Measurements from ENCODE around the gene GRIN1. TPM values are rescaled to one million over a fixed set of nuclear protein-coding genes. Genes with fewer than 3 reads are reported as not detected.
A peak's percentile ranks its signal among the peaks of the same experiment; 100 is the strongest.

The GRIN1 gene
- total RNA-seq, 1 experiment from 2014 or later, result 0.52 TPM

GRCh38 chr9:137217276-137218211 lies 78.6 kb downstream of the GRIN1 start:
- no TSS peak for BruUV-seq (replicated peaks)
- ChIA-PET POLR2A (ENCODE audit: low non-redundant PET) (no interaction called here), CTCF (interaction anchor here (0.6 kb wide), 1 partner anchor 55 kb away, joined by 8 read pairs; no protein-coding TSS in a partner anchor)
- peaks cover 5% of the 10 kb centered on the region for H3K36me3 ChIP-seq (ENCODE audit: insufficient read depth, low read length, poor library complexity, severe bottlenecking)
- TF ChIP-seq EZH2 (IDR thresholded peaks at IDR 0.05; ENCODE audit: borderline replicate concordance, low read depth, low read length, poor library complexity, severe bottlenecking), result no peak
- no peak for TF ChIP-seq CTCF (conservative IDR thresholded peaks at IDR 0.05; ENCODE audit: low read depth, low read length)
- intact Hi-C loops (cut with micrococcal nuclease; ENCODE audit: unreplicated experiment), result no loop called here
- H3K27me3 ChIP-seq (replicated peaks; ENCODE audit: insufficient read depth, low read depth, low read length, poor library complexity), result no peaks in the 10 kb centered on the region
- peaks cover 3% of the 10 kb centered on the region for H3K4me1 ChIP-seq (ENCODE audit: insufficient read depth, low read length, poor library complexity, severe bottlenecking)
- no peaks in the 10 kb centered on the region for H3K9me3 ChIP-seq (ENCODE audit: low read depth, low read length, poor library complexity, severe bottlenecking)
- peak; percentile 88 for DNase-seq (ENCODE audit: low spot score)
- peak overlapping the region; percentile 30 for H3K4me3 ChIP-seq (ENCODE audit: low read depth, low read length, poor library complexity, severe bottlenecking)
- H3K27ac ChIP-seq (ENCODE audit: low read depth, low read length, poor library complexity, severe bottlenecking), result peak overlapping the region; percentile 13

GRCh38 chr9:137218212-137218753 lies 79.3 kb downstream of the GRIN1 start:
- H3K27me3 ChIP-seq (replicated peaks; ENCODE audit: insufficient read depth, low read depth, low read length, poor library complexity), result no peaks in the 10 kb centered on the region
- no TSS peak for BruUV-seq (replicated peaks)
- CTCF ChIA-PET, result no interaction called here
- POLR2A ChIA-PET (ENCODE audit: low non-redundant PET), result no interaction called here
- no peak for DNase-seq (ENCODE audit: low spot score)
- intact Hi-C loops (cut with micrococcal nuclease; ENCODE audit: unreplicated experiment), result no loop called here
- H3K9me3 ChIP-seq (ENCODE audit: low read depth, low read length, poor library complexity, severe bottlenecking), result no peaks in the 10 kb centered on the region
- H3K27ac ChIP-seq (ENCODE audit: low read depth, low read length, poor library complexity, severe bottlenecking), result peak overlapping the region; percentile 13
- peaks cover 5% of the 10 kb centered on the region for H3K36me3 ChIP-seq (ENCODE audit: insufficient read depth, low read length, poor library complexity, severe bottlenecking)
- TF ChIP-seq CTCF (conservative IDR thresholded peaks at IDR 0.05; ENCODE audit: low read depth, low read length) (no peak), EZH2 (IDR thresholded peaks at IDR 0.05; ENCODE audit: borderline replicate concordance, low read depth, low read length, poor library complexity, severe bottlenecking) (no peak)
- peaks cover 9% of the 10 kb centered on the region for H3K4me1 ChIP-seq (ENCODE audit: insufficient read depth, low read length, poor library complexity, severe bottlenecking)
- H3K4me3 ChIP-seq (ENCODE audit: low read depth, low read length, poor library complexity, severe bottlenecking), result no peak overlapping the region

Small RNAs within 50 kb of the gene (microRNA-seq; reads per million reads assigned to microRNA genes)
- gene MIR3621, result not detected

Other genes with a start within 250 kb of the GRIN1 start
- gene FBXW5, start 194.4 kb upstream of the GRIN1 start, total RNA-seq (2021), result 76.7 and 81.8 TPM in 2 replicates
- 0.74 and 0.75 TPM in 2 replicates for gene C8G, start 193.9 kb upstream of the GRIN1 start, total RNA-seq (2021)
- gene LCN12, start 186.9 kb upstream of the GRIN1 start, total RNA-seq (2021), result 1.1 TPM in 1 of 2 replicates, not detected in the other
- gene PTGDS, start 161.7 kb upstream of the GRIN1 start, total RNA-seq (2021), result not detected in 2 replicates
- not detected in 2 replicates for gene LCNL1, start 156.2 kb upstream of the GRIN1 start, total RNA-seq (2021)
- 91.5 and 99.5 TPM in 2 replicates for gene PAXX, start 146.7 kb upstream of the GRIN1 start, total RNA-seq (2021)
- not detected in 2 replicates for gene CLIC3, start 142.6 kb upstream of the GRIN1 start, total RNA-seq (2021)
- 27.8 and 38.9 TPM in 2 replicates for gene ABCA2, start 110.9 kb upstream of the GRIN1 start, total RNA-seq (2021)
- not detected in 2 replicates for gene FUT7, start 107.1 kb upstream of the GRIN1 start, total RNA-seq (2021)
- gene NPDC1, start 93.0 kb upstream of the GRIN1 start, total RNA-seq (2021), result 73.9 and 81.4 TPM in 2 replicates
- gene ENTPD2, start 85.1 kb upstream of the GRIN1 start, total RNA-seq (2021), result not detected in 2 replicates
- 30.6 and 33.7 TPM in 2 replicates for gene SAPCD2, start 68.6 kb upstream of the GRIN1 start, total RNA-seq (2021)
- gene UAP1L1, start 61.6 kb upstream of the GRIN1 start, total RNA-seq (2021), result 11.2 and 13.0 TPM in 2 replicates
- 48.6 and 54.9 TPM in 2 replicates for gene MAN1B1, start 52.2 kb upstream of the GRIN1 start, total RNA-seq (2021)
- gene DPP7, start 24.4 kb upstream of the GRIN1 start, total RNA-seq (2021), result 120 and 122 TPM in 2 replicates
- gene LRRC26, start 30.9 kb downstream of the GRIN1 start, total RNA-seq (2021), result not detected in 2 replicates
- not detected in 2 replicates for gene TMEM210, start 32.9 kb downstream of the GRIN1 start, total RNA-seq (2021)
- 49.6 and 54.1 TPM in 2 replicates for gene ANAPC2, start 49.4 kb downstream of the GRIN1 start, total RNA-seq (2021)
- gene SSNA1, start 49.5 kb downstream of the GRIN1 start, total RNA-seq (2021), result 86.8 and 87.3 TPM in 2 replicates
- 23.0 and 25.7 TPM in 2 replicates for gene TPRN, start 61.6 kb downstream of the GRIN1 start, total RNA-seq (2021)
- gene TMEM203, start 66.5 kb downstream of the GRIN1 start, total RNA-seq (2021), result 37.5 and 41.8 TPM in 2 replicates
- gene NDOR1, start 66.5 kb downstream of the GRIN1 start, total RNA-seq (2021), result 40.2 and 41.5 TPM in 2 replicates
- gene RNF208, start 83.1 kb downstream of the GRIN1 start, total RNA-seq (2021), result 13.7 and 20.2 TPM in 2 replicates
- 0.37 TPM in 1 of 2 replicates, not detected in the other for gene CYSRT1, start 86.0 kb downstream of the GRIN1 start, total RNA-seq (2021)
- gene RNF224, start 88.3 kb downstream of the GRIN1 start, total RNA-seq (2021), result 0.17 TPM in 1 of 2 replicates, not detected in the other
- not detected in 2 replicates for gene SLC34A3, start 91.7 kb downstream of the GRIN1 start, total RNA-seq (2021)
- 645 and 714 TPM in 2 replicates for gene TUBB4B, start 102.1 kb downstream of the GRIN1 start, total RNA-seq (2021)
- 0.35 TPM in 1 of 2 replicates, not detected in the other for gene STPG3, start 112.1 kb downstream of the GRIN1 start, total RNA-seq (2021)
- 72.6 and 78.1 TPM in 2 replicates for gene NELFB, start 116.2 kb downstream of the GRIN1 start, total RNA-seq (2021)
- gene TOR4A, start 138.6 kb downstream of the GRIN1 start, total RNA-seq (2021), result 0.82 and 1.4 TPM in 2 replicates
- gene NRARP, start 163.1 kb downstream of the GRIN1 start, total RNA-seq (2021), result 7.4 and 8.9 TPM in 2 replicates

All from A673 (cell line).